Coronary artery (tissue), 2 donors: Measurements from ENCODE around the gene REPIN1.

Experiments used
- DNase-seq: peaks from one replicate; pipeline ENCODE4 v3.0.0-alpha.2; 2017; ENCODE audit warnings: low spot score
- H3K27ac ChIP-seq, 2 donors: fragments of 200-600 bp; sonication (generic); one replicate each; pipeline ENCODE4 v1.5.1; 2016 to 2019
- H3K4me3 ChIP-seq: fragments of 200-600 bp; sonication (generic); 2 replicates; pipeline ENCODE4 v1.5.1; 2016; ENCODE audit warnings: mild to moderate bottlenecking, moderate library complexity
- TF ChIP-seq, protein P1 (sequence below): fragments of 200-600 bp; sonication (generic); IDR thresholded peaks from one replicate; pipeline ENCODE4 v1.5.1; 2019; ENCODE audit warnings: antibody characterized with exemption

The REPIN1 gene

DNA sequence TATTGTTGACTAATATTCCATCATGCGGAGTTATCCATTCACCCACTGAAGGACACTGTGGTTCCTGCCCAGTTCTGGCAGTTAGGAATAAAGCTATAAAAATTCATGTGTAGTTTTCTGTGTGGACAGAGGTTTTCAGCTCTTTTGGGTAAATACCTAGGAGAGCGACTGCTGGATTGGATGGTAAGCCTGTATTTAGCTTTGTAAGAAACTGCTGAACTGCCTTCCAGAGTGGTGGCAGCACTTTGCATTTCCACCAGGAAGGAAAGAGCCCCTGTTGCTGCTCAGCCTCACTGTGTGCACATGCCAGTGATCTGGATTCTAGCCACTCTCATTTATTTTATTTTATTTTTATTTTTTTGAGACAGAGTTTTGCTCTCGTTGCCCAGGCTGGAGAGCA lies 24.7 kb downstream of the REPIN1 start:
- Histone ChIP-seq H3K4me3 (no peak overlapping the region), H3K27ac (no peak overlapping the region)
- TF ChIP-seq, protein P1, sequence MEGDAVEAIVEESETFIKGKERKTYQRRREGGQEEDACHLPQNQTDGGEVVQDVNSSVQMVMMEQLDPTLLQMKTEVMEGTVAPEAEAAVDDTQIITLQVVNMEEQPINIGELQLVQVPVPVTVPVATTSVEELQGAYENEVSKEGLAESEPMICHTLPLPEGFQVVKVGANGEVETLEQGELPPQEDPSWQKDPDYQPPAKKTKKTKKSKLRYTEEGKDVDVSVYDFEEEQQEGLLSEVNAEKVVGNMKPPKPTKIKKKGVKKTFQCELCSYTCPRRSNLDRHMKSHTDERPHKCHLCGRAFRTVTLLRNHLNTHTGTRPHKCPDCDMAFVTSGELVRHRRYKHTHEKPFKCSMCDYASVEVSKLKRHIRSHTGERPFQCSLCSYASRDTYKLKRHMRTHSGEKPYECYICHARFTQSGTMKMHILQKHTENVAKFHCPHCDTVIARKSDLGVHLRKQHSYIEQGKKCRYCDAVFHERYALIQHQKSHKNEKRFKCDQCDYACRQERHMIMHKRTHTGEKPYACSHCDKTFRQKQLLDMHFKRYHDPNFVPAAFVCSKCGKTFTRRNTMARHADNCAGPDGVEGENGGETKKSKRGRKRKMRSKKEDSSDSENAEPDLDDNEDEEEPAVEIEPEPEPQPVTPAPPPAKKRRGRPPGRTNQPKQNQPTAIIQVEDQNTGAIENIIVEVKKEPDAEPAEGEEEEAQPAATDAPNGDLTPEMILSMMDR = no peak
- DNase-seq = no peak

DNA sequence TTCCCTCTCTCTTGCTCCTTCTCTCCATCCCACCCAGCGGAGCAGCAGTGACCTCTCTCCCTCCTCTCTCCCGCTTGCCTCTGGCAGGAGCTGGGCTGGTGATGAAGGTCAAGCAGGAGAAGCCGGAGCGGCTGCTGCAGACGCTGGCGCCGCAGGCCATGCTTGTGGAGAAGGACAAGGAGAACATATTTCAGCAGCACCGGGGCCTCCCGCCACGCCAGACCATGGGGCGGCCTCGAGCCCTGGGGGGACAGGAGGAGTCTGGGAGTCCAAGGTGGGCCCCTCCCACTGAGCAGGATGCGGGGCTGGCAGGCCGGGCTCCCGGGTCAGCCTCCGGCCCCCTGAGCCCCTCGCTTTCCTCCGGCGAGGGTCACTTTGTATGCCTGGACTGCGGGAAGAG lies 27.8 kb downstream of the REPIN1 start:
- no peak overlapping the region for H3K4me3 ChIP-seq
- no peak for DNase-seq
- TF ChIP-seq, protein P1 = no peak
- no peak overlapping the region for H3K27ac ChIP-seq

DNA sequence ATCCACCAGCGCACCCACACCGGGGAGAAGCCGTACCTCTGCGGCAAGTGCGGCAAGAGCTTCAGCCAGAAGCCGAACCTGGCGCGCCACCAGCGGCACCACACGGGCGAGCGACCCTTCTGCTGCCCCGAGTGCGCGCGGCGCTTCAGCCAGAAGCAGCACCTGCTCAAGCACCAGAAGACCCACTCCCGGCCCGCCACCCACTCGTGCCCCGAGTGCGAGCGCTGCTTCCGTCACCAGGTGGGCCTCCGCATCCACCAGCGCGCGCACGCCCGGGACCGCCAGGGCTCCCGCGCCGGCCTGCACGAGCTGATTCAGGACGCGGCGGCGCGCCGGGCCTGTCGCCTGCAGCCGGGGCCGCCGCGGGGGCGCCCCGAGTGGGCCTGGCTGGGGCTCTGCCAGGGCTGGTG lies 28.2 kb downstream of the REPIN1 start:
- Histone ChIP-seq H3K27ac (no peak overlapping the region), H3K4me3 (no peak overlapping the region)
- DNase-seq = no peak
- TF ChIP-seq, protein P1 = no peak

DNA sequence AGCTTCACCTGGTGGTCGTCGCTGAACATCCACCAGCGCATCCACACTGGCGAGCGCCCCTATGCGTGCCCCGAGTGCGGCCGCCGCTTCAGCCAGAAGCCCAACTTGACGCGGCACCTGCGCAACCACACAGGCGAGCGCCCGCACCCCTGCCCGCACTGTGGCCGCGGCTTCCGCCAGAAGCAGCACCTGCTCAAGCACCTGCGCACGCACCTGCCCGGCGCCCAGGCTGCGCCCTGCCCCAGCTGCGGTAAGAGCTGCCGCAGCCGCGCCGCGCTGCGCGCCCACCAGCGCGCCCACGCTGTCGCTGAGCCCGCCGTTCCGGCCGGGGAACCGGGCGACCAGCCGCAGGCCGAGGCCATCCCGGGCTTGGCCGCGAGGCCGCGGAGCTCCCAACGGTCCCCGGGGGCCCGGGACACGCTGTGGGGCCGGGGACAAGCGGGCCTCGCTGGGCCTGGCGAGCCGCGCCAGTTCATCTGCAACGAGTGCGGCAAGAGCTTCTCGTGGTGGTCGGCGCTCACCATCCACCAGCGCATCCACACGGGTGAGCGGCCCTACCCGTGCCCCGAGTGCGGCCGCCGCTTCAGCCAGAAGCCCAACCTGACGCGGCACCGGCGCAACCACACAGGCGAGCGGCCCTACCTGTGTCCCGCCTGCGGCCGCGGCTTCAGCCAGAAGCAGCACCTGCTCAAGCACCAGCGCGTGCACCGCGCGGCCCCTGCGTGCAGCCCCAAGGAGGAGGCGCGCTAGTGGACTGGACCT lies 28.9 kb downstream of the REPIN1 start:
- no peak for DNase-seq
- Histone ChIP-seq H3K27ac (no peak overlapping the region), H3K4me3 (no peak overlapping the region)
- TF ChIP-seq, protein P1 = no peak

DNA sequence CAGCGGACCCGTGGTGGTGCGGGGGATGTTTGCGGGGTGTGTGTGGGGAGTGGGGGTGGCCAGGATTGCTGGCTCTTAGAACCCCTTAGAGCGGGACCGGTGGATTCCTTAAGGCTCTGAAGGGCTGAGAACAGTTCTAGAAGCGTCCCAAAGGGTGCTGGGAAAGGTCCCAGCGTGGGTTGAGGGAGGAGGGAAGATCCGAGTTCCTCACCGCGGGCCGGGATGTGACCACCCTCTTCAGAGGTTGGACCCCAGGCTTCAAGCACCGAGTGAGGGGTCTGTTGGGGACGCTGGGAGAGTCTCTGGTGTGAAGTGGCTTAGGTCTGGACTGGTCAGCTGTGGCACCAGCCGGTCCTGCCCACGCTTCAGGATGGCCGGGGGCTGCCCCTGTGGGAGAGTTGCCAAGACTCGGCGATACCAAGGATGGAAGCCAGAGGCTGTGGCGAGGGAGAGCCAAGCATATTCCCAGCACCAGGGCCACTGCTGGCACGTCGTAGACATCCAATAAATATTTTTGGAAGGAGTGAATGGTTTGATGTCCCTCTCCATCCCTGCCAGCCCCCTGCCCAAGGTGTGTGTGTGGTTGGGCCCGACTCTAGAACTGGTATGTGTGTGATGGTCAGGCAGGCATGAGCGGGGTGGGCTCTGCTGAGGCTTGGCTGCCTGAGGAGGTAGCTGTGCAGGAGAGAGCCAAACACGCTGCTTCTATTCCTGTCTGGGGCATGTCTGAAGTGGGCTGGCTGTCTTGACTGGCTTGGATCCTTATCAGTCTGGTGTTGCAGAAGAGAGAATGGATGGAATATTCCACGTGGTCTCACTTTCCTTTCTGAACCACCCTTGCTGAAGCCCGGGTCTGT lies 29.7 kb downstream of the REPIN1 start:
- DNase-seq = no peak
- no peak overlapping the region for H3K27ac ChIP-seq
- TF ChIP-seq, protein P1 = no peak
- no peak overlapping the region for H3K4me3 ChIP-seq

DNA sequence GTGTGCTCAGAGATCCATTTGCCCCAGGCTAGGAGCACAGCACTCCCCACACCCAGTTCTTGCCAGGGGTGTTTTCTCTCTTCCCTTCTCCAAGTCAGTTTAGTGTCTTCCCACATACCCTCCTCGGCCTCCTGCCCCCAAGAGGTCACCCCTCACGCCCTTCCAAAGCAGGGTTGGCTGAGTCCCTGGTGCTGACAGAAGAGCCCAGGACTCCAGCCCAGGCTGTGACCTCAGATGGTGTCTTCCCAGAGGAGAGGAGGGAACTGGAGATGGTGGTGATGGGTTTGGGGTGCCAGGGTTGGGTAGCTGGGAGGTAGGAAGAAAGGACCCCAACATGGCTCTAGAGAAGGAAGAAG lies 30.3 kb downstream of the REPIN1 start:
- H3K27ac ChIP-seq = no peak overlapping the region
- no peak overlapping the region for H3K4me3 ChIP-seq
- DNase-seq = no peak
- TF ChIP-seq, protein P1 = no peak
